ENCODE measurements around the gene ATP2B1.

The ATP2B1 gene

GRCh38 chr12:89539426-89540223 lies 169.0 kb downstream of the ATP2B1 start:
- no peak for DNase-seq (ENCODE audit: low spot score)

GRCh38 chr12:89538897-89539296 lies 169.7 kb downstream of the ATP2B1 start:
- DNase-seq (ENCODE audit: low spot score): no peak
